Measurements from ENCODE around the gene CENPM.
"Not testable (repeated sequence)": the region's sequence is repeated elsewhere in the genome, so short reads cannot be mapped to it uniquely, and the experiment has no call there.

Gene CENPM

DNA sequence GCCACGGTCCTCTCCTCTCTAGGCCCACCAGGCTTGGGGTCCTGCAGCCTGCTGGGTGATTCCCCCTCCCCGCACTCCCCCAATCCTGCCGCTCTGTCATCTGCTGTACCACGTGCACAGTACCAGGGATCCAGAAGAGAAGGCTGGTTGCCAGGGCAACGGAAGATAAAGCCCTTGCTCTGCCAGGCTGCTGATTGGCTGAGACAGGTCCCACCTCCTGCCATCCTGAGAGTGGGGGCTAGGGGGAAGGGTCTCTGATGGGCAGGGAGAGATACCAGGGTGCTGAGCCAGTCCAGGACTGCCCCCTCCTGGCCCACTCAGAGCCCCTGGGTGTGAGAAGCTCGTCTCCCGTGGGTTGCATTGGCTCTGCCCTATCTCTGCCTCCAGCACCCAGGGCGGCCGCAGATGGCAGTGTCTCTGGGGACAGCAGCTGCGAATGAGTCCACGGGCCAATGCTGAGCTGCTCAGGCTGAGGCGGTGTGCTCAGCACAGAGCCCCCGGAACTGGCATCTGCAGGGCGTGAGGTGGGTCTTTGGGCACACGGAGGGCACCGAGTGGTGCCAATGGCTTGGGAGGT, 5.0 kb upstream of the CENPM start, which contains the start of gene SMIM45:
Gene SMIM45 (plus strand): TSS at position 253 of the 577 bp plus-strand sequence.
- Histone ChIP-seq H3K9me2 (ENCODE audit: low read depth, low read length) (no peaks in the 10 kb centered on the region), H3K4me1 (ENCODE audit: insufficient read depth, low read length, severe bottlenecking) (peaks cover 39% of the 10 kb centered on the region), H3K4me2 (ENCODE audit: low read length) (no peak within 1 kb of the TSS), H3K79me2 (ENCODE audit: insufficient read depth, low read length) (no peaks in the 10 kb centered on the region), H3F3A (ENCODE audit: insufficient read depth, low read length) (no peaks in the 10 kb centered on the region), H3K27ac (ENCODE audit: low read depth, low read length, poor library complexity, severe bottlenecking) (no peak within 1 kb of the TSS), H4K20me1 (ENCODE audit: insufficient read depth, low read length) (no peaks in the 10 kb centered on the region), H3K9me3 (ENCODE audit: low read length) (no peaks in the 10 kb centered on the region), H3K36me3 (ENCODE audit: insufficient read depth, low read length) (no peaks in the 10 kb centered on the region), H3K9ac (ENCODE audit: low read length) (no peak within 1 kb of the TSS), H3K4me3 (ENCODE audit: low read depth, low read length, poor library complexity, severe bottlenecking) (no peak within 1 kb of the TSS), H3K27me3 (ENCODE audit: insufficient read depth, low read length) (no peaks in the 10 kb centered on the region), H2AFZ (ENCODE audit: low read length) (no peak within 1 kb of the TSS)
- no peak for TF ChIP-seq EZH2 (IDR thresholded peaks at IDR 0.05; ENCODE audit: borderline replicate concordance, low read length)
- TF ChIP-seq, protein P1, sequence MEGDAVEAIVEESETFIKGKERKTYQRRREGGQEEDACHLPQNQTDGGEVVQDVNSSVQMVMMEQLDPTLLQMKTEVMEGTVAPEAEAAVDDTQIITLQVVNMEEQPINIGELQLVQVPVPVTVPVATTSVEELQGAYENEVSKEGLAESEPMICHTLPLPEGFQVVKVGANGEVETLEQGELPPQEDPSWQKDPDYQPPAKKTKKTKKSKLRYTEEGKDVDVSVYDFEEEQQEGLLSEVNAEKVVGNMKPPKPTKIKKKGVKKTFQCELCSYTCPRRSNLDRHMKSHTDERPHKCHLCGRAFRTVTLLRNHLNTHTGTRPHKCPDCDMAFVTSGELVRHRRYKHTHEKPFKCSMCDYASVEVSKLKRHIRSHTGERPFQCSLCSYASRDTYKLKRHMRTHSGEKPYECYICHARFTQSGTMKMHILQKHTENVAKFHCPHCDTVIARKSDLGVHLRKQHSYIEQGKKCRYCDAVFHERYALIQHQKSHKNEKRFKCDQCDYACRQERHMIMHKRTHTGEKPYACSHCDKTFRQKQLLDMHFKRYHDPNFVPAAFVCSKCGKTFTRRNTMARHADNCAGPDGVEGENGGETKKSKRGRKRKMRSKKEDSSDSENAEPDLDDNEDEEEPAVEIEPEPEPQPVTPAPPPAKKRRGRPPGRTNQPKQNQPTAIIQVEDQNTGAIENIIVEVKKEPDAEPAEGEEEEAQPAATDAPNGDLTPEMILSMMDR (IDR thresholded peaks at IDR 0.05; ENCODE audit: low read length): peak; percentile 11; the same call in 1 of the 2 replicates

DNA sequence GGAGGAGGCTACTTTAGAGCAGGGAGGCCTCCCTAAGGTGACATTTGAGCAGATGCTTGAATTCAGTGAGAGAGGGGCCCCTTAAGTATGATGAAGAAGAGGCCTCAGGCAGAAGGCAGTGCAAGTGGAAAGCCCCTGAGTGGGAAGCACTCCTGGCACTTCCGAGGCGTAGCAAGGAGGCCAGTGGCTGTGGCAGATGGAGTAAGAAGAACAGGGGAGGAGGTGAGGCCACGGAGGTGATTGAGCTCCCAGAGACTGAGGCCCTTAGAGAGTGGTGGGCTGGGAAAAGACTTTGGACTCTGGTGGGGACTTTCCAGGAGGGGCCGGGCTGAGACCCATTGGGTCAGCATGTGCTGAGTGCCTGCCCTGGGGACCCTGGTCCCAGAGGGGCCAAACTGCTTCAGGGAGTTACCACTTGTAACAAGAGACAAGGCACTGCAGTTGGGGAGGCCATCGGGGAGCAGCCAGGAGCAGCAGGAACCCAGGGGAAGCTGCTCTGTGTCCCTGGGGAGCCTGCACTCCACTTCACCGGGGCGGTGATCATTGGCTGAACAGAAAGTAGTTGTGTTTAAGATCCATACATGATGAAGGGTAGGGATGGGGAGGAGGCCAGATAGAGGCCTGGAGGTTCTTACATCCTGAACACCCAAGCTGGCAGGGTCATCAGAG, 2.5 kb upstream of the CENPM start:
- H2AFZ ChIP-seq (ENCODE audit: low read length): no peak overlapping the region
- H4K20me1 ChIP-seq (ENCODE audit: insufficient read depth, low read length): no peaks in the 10 kb centered on the region
- no peaks in the 10 kb centered on the region for H3K27me3 ChIP-seq (ENCODE audit: insufficient read depth, low read length)
- no peak overlapping the region; the same call in 1 of the 2 replicates for H3K9ac ChIP-seq (ENCODE audit: low read length)
- H3K4me3 ChIP-seq (ENCODE audit: low read depth, low read length, poor library complexity, severe bottlenecking): no peak overlapping the region
- H3K27ac ChIP-seq (ENCODE audit: low read depth, low read length, poor library complexity, severe bottlenecking): no peak overlapping the region
- H3K4me2 ChIP-seq (ENCODE audit: low read length): peak overlapping the region; percentile 12; the same call in 1 of the 2 replicates
- TF ChIP-seq, protein P1 (IDR thresholded peaks at IDR 0.05; ENCODE audit: low read length): no peak
- no peak for TF ChIP-seq EZH2 (IDR thresholded peaks at IDR 0.05; ENCODE audit: borderline replicate concordance, low read length)
- H3K9me3 ChIP-seq (ENCODE audit: low read length): no peaks in the 10 kb centered on the region
- H3F3A ChIP-seq (ENCODE audit: insufficient read depth, low read length): no peaks in the 10 kb centered on the region
- peaks cover 44% of the 10 kb centered on the region for H3K4me1 ChIP-seq (ENCODE audit: insufficient read depth, low read length, severe bottlenecking)
- peaks cover 14% of the 10 kb centered on the region for H3K36me3 ChIP-seq (ENCODE audit: insufficient read depth, low read length)
- peaks cover 10% of the 10 kb centered on the region for H3K79me2 ChIP-seq (ENCODE audit: insufficient read depth, low read length)
- H3K9me2 ChIP-seq (ENCODE audit: low read depth, low read length): no peaks in the 10 kb centered on the region

DNA sequence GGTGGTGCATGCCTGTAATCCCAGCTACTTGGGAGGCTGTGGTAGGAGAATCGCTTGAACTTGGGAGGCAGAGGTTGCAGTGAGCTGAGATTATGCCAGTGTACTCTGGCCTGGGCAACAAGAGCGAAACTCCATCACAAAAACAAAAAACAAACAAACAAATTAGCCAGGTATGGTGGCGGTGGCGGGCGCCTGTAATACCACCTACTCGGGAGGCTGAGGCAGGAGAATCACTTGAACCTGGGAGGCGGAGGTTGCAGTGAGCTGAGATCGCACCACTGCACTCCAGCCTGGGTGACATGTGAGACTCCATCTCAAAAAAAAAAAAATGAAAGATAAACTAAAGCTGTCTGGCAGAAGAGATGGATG, 2.0 kb upstream of the CENPM start:
- Histone ChIP-seq H3K4me2 (ENCODE audit: low read length) (peak overlapping the region; percentile 12; the same call in 1 of the 2 replicates), H3K36me3 (ENCODE audit: insufficient read depth, low read length) (peaks cover 20% of the 10 kb centered on the region), H3K4me1 (ENCODE audit: insufficient read depth, low read length, severe bottlenecking) (peaks cover 46% of the 10 kb centered on the region)
- H3K27ac ChIP-seq (ENCODE audit: low read depth, low read length, poor library complexity, severe bottlenecking); H3K27me3 ChIP-seq (ENCODE audit: insufficient read depth, low read length); H3K9me2 ChIP-seq (ENCODE audit: low read depth, low read length); H3K9ac ChIP-seq (ENCODE audit: low read length); H2AFZ ChIP-seq (ENCODE audit: low read length); H3K79me2 ChIP-seq (ENCODE audit: insufficient read depth, low read length); H3K9me3 ChIP-seq (ENCODE audit: low read length); H3F3A ChIP-seq (ENCODE audit: insufficient read depth, low read length); H4K20me1 ChIP-seq (ENCODE audit: insufficient read depth, low read length); H3K4me3 ChIP-seq (ENCODE audit: low read depth, low read length, poor library complexity, severe bottlenecking): not testable (repeated sequence)
